HG03575 (cell line): ENCODE results near the gene TRIM38.
"Not testable (repeated sequence)": the region's sequence is repeated elsewhere in the genome, so short reads cannot be mapped to it uniquely, and the experiment has no call there.

Experiments
- ATAC-seq: cut with Tn5 transposase; IDR thresholded peaks from one replicate; pipeline ENCODE4 v1.9.1; 2021; ENCODE audit not compliant: unreplicated experiment, insufficient number of reproducible peaks, low FRiP score; ENCODE audit errors: extremely low read depth

The TRIM38 gene, protein sequence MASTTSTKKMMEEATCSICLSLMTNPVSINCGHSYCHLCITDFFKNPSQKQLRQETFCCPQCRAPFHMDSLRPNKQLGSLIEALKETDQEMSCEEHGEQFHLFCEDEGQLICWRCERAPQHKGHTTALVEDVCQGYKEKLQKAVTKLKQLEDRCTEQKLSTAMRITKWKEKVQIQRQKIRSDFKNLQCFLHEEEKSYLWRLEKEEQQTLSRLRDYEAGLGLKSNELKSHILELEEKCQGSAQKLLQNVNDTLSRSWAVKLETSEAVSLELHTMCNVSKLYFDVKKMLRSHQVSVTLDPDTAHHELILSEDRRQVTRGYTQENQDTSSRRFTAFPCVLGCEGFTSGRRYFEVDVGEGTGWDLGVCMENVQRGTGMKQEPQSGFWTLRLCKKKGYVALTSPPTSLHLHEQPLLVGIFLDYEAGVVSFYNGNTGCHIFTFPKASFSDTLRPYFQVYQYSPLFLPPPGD

DNA sequence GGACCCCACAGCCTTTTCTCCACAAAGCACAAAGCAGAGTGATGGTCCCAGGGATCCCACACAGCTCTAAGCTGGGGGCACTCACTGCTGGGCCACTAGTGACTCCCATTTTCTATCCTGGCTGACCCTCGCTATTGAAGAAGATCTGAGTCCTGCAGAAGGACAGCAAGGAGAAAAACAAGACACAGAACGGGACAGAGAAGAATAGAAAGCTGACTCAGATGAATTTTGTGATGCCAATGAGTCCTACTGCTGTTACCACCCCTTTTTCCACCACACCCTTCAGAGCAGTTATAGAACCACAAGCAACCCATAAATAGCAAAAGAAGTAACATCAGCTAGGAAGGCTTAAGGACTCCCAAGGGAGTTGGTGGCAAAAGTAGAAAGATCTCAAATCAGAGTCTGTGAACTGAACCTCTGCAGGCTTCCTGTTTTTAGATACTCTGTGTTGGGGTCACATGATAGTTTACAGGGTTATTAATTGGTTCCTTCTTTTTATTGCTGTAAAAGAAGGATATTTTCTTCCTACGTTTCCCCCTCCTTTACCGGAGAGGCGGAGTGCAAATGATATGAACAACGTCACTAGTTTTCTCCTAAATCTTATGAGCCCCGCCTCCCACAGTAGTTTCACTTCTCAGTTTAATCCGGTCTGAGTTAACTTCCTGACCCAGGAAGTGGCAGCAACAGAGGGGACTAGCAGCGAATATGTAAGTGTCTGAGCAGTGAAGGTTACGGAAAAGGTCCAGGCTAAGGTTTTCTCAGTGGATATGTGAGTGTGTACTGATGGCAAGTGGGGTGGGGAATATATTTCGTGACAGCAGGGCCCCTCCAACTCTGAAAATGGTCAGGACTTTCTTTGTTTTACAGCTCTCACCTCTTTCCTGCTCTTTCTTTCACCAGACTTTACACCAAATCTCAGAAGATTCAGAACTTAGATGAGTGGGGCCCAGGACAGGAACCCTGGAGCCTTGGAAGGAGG is at the start of gene TRIM38:
Gene TRIM38, plus strand, starts transcription at position 654 of the 979 bp plus-strand sequence. CDS start 3,721 bp downstream, outside the sequence.
- peak; percentile 61 for ATAC-seq

- no peak for ATAC-seq
Measured at GRCh38 chr6:25913741-25914140, 48.9 kb upstream of the TRIM38 start.

DNA sequence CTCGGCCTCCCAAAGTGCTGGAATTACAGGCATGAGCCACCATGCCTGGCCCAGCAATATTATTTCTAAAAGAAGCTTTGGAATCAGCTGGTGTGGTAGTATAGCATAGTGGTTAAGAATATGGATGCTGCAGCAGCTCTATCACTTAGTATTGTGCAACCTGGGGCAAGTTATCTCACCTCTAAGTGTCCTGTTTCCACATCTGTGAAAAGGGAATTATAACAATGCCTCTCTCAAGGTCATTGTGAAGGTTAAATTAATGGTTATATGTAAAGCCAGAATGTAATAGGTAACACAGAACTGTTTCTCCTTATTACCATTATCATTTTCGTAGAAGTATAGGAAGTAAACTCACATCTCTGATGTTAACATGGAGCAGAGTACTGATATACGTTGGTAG is 46.3 kb upstream of the TRIM38 start:
- no peak for ATAC-seq

DNA sequence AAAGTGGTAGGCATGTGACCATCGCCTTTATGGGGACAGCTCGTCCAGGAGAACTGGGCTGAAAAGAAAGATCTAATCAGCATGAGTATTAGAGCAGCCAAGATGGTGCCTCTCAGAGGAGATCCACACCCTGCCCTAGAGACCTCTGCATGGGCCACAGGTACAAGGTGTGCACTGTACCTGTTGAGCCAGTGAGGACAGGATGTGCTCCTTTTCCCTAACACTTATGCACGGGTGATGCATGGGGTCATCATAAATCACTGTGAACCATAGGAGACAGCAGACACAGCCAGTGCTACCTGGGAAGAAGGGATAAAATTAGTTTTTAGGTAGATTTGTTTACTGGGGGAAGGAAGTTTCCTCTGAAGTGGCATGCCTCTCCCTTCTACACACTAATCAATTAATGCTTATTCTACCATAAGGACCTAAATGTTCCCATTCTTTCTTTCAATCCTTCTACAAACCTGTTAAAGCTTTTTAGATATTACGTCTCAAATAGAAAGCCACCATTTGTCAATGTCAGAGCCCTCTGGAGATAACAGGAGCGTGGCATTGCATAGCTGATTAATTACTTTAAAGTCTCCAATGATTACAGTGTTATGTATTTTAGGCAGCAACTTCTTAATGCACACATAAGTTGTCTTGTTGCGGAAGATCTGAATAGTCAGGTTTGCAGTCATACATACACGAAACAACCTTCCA is 45.7 kb upstream of the TRIM38 start:
- no peak for ATAC-seq

- ATAC-seq = no peak
Measured at GRCh38 chr6:25918083-25918683, 44.4 kb upstream of the TRIM38 start.

DNA sequence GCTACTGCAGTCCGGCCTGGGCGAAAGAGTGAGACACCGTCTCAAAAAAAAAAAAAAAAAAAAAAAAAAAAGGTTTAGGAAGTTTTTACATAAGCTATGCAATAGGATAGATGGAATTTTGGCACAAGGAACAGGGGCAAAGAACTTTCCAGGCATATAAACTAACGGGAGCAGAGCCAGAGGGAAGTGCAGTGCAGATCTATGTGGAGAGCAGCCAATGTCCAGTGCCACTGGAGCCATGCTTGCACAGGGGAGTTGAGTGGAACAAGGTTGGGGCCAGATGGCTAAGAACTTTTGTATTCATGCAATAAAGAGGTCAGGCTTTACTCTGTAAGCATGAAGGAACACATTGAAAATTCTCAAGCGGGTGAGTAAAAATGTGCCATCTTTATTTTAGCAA is 42.9 kb upstream of the TRIM38 start:
- ATAC-seq = no peak

GRCh38 chr6:25921525-25922203 is 40.9 kb upstream of the TRIM38 start:
- ATAC-seq = no peak

- no peak for ATAC-seq
Measured at GRCh38 chr6:25922301-25922700, 40.3 kb upstream of the TRIM38 start.

DNA sequence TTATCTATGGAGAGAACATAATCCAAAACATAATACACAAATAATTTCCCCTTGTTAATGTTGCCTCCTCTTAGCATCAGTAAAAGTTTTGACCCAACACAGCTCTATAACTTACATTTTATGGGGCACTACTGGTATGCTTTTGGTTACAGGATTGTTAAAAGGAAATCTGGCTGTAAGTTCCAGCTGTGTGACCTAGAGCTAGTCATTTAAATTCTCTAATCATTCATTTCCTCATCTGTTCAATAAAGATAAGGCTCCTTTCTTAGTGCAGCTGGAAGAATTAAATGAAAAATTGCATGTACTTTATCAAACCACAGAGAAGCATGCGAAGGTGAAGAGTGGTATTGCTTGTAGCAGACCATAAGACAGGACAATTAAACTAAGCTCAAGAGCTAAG is 36.7 kb upstream of the TRIM38 start:
- no peak for ATAC-seq

DNA sequence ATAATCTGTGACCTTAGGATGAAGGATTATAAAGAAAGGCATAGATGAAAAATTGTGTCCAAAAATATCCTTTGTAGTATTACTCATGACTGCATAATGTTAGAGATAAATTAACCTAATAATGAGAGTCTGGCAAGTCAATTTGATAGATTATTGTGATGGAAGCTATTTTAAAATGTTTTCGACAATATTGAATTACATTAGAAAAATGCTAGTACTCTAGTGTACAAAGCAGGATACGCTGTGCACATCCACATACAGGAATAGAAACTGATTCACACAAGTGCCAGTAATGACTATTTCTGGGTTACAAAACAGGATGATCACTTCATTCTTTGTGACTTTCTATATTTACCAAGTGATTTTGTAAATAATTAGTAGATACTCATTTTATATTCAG is 35.4 kb upstream of the TRIM38 start:
- ATAC-seq = no peak

GRCh38 chr6:25927756-25928216 is 34.8 kb upstream of the TRIM38 start:
- ATAC-seq = no peak

- ATAC-seq = no peak
Measured at GRCh38 chr6:25928562-25929324, 33.9 kb upstream of the TRIM38 start.

- not testable (repeated sequence) for ATAC-seq
Measured at GRCh38 chr6:25929785-25930184, 32.8 kb upstream of the TRIM38 start.

DNA sequence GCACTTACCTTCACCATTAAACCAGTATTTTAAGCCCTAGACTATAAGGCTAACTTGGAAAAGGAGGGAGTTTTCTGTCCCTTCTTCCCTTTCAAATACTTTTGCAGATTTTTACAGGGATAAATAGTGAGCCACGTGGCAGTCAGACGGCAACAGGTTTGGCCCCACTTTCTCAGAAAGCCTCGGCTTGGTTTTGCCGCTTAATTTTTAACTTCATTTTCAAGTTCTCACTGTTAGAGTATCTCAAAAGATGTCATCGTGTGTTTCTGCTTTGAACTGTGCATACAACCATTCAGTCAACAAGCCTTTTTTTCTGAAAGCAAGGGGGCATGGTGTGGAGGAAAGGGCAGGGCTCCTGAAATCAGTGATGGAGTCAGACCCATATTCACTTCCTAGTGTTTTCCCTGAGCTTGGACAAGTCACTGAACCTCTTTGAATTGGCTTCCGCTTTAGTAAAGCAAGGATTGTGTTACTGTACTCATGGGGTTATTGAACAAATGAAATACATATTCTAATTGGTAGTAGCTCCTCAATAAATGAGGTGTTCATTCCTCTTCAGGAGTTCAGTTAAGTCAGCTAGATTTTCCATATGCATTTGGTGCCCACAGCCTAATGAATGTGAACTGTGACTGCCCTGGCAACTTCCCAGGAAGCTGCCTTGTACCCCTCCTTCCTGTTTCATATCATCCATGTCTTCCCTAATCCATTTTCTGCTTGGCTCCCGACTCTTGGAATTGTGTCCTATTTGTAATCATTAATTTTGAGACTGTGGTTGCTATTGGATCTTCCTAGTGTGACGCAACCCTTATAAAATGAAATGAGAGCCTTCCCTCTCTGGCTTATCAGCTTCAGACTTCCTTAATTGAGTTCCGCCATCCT is 31.8 kb upstream of the TRIM38 start, which contains the start of gene SLC17A2:
Gene SLC17A2, minus strand, starts transcription at position 160 of the 879 bp plus-strand sequence. CDS start 4,895 bp downstream, outside the sequence.
- ATAC-seq = no peak

- no peak for ATAC-seq
Measured at GRCh38 chr6:25931411-25931709, 31.2 kb upstream of the TRIM38 start.

GRCh38 chr6:25934156-25934555 is 28.4 kb upstream of the TRIM38 start:
- ATAC-seq = no peak
